22Rv1 (cell line): ENCODE data around the gene KCNQ1OT1.

Experiments used
- H3K27ac ChIP-seq: fragments of 450-650 bp; 2 replicates; pipeline ENCODE4 v1.5.1; 2017
- ZFX ChIP-seq: fragments of 450-650 bp; IDR thresholded peaks from 2 replicates; pipeline ENCODE4 v1.6.1; 2017; ENCODE audit warnings: antibody characterized with exemption, borderline replicate concordance
- TF ChIP-seq, protein P1 (sequence below): fragments of 450-650 bp; IDR thresholded peaks from 2 replicates; pipeline ENCODE4 v1.5.1; 2017; ENCODE audit warnings: mild to moderate bottlenecking

KCNQ1OT1 gene

GRCh38 chr11:2666828-2667570, 32.8 kb downstream of the KCNQ1OT1 start:
- TF ChIP-seq ZFX, result no peak
- TF ChIP-seq, protein P1, sequence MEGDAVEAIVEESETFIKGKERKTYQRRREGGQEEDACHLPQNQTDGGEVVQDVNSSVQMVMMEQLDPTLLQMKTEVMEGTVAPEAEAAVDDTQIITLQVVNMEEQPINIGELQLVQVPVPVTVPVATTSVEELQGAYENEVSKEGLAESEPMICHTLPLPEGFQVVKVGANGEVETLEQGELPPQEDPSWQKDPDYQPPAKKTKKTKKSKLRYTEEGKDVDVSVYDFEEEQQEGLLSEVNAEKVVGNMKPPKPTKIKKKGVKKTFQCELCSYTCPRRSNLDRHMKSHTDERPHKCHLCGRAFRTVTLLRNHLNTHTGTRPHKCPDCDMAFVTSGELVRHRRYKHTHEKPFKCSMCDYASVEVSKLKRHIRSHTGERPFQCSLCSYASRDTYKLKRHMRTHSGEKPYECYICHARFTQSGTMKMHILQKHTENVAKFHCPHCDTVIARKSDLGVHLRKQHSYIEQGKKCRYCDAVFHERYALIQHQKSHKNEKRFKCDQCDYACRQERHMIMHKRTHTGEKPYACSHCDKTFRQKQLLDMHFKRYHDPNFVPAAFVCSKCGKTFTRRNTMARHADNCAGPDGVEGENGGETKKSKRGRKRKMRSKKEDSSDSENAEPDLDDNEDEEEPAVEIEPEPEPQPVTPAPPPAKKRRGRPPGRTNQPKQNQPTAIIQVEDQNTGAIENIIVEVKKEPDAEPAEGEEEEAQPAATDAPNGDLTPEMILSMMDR, result no peak
- no peak overlapping the region for H3K27ac ChIP-seq

DNA sequence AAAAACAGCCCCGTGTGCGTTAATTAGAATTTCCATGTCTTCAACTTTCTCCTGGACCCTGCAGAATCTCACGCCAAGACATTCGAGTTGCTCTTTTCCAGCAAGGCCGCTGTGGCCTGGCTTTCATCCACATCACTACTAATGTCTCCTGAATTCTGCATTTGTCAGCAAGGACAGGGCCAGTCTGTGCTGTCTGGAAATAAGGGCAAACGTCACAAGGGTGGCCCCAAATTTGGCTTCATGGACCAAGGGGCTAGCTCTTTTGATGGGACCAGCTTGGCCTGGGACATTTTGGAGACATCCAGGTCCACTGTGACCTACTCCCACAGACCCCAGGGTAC, 33.4 kb downstream of the KCNQ1OT1 start:
- TF ChIP-seq ZFX, result no peak
- TF ChIP-seq, protein P1, result no peak
- H3K27ac ChIP-seq, result no peak overlapping the region

DNA sequence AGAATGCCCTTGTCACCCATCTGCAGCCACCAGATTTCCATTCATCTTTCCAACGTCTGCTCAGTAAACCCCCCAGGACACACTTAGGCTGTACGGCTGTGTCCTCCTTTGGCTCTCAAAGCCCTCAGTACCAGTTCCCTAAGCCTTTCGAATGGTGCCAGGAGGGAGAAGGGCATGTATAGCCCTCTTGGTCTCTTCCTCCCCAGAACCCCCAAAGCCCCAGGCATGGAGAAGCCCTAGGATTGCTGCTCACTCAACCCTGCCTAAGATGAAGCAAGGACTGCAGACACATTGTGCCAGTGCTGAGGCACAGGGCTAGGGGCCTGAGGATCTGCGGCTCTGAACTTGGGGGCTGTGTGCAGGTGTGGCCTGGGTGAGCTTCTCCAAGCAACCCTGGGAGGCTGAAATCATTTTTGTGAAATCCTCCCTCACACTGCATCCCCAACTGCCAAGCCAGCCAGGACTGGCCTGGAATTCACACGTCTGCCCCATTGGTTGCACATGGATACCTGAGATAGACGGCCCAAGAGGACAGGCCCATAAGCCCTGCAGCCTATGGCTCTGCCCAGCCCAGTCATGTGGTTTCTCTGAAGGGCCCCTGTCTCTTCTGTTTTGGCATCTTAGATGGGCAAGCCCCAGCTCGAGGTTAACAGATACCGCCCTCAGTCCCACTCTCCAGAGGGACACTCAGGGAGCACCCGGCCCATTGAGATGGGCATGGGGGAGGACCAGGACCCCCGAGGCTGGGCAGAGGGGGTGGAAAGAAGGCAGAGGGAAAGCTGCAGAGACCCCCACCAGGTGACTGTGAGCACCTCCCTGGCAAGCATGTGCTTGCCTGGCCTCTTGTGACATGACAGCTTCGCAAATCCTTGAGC, 34.0 kb downstream of the KCNQ1OT1 start:
- no peak overlapping the region for H3K27ac ChIP-seq
- TF ChIP-seq, protein P1, result no peak
- TF ChIP-seq ZFX, result no peak

DNA sequence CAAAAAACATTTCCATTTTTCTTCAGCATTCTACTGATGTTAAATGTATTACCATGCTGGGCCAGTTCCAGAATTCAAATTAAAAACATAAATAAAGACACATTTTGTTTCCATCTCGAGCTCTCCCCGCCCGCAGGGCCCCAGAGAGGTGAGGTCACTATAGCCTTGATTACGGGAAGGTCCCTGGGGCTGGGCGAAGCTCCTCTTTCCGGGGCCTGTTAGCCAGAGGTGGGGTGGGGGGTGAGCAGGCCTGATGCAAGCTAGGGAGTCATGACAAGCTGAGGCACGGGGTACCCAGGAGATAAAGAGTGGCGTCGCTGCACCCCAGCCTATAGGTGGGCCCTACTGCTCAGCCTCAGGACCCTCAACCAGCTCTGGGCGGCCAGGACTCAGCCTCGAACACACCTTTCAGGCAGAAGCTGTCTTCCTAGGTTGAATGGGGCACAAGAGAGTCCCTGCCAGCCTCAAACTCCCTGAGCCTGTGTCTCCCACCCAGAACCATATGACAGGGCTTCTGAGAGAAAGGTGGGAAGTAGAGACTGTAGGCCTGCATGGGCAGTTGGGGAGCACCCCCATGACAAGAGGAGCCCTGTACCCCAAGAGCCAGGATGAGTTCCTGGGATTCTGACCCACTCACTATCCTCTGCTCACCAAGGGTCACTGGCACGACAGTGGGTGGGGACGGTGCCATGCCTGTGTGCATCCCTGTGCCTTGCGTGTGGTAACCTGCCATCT, 34.8 kb downstream of the KCNQ1OT1 start:
- H3K27ac ChIP-seq, result no peak overlapping the region

GRCh38 chr11:2664376-2664775, 35.4 kb downstream of the KCNQ1OT1 start:
- TF ChIP-seq ZFX, result no peak
- TF ChIP-seq, protein P1, result no peak
- no peak overlapping the region for H3K27ac ChIP-seq

More for the DNA sequence above, 34.8 kb downstream of the KCNQ1OT1 start:
- no peak for TF ChIP-seq ZFX
- TF ChIP-seq, protein P1, result no peak

DNA sequence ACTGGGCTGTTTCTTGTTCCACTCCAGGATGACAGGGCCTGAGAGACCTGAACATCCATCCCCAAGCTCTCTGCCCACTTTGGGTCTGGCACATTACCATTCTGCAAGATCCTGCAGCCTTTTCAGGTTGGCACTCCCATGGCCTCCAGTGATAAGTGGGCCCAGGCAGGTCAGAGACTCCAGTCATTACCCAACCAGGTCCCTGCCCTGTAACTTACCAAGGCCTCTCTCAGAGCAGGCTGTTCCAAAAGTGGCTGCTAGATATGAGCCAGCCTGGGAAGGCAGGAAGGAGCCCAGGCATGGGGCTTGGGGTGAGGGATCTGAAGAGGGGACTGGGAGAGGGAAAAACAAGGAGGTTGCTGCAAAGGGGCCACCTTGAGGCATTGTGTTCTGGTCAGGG, 35.9 kb downstream of the KCNQ1OT1 start:
- TF ChIP-seq ZFX, result no peak
- TF ChIP-seq, protein P1, result no peak

GRCh38 chr11:2663506-2663905, 36.3 kb downstream of the KCNQ1OT1 start:
- no peak overlapping the region for H3K27ac ChIP-seq
- TF ChIP-seq ZFX, result no peak
- TF ChIP-seq, protein P1, result no peak

More for the DNA sequence above, 35.9 kb downstream of the KCNQ1OT1 start:
- H3K27ac ChIP-seq, result no peak overlapping the region
